Esophagus muscularis mucosa (tissue), 3 donors: Measurements from ENCODE around the gene LOXL1.

Source experiments
- POLR2A ChIP-seq: fragments of 450-650 bp; IDR thresholded peaks from one replicate; pipeline ENCODE4 v1.6.1; 2017; ENCODE audit warnings: antibody characterized with exemption, moderate library complexity, mild to moderate bottlenecking, low read depth
- TF ChIP-seq, protein P1 (sequence below), 3 experiments: fragments of 200-600 bp in 2 of 3; fragments of 450-650 bp in 1 of 3; sonication (generic) in 2 of 3; IDR thresholded peaks; one replicate each; pipeline ENCODE4 v1.5.1; 2017 to 2019; ENCODE audit warnings: antibody characterized with exemption in 3 of 3, mild to moderate bottlenecking in 2 of 3, moderate library complexity in 1 of 3

GRCh38 chr15:73989001-73989798, 62.9 kb downstream of the LOXL1 start:
- TF ChIP-seq POLR2A, result no peak
- TF ChIP-seq, protein P1, sequence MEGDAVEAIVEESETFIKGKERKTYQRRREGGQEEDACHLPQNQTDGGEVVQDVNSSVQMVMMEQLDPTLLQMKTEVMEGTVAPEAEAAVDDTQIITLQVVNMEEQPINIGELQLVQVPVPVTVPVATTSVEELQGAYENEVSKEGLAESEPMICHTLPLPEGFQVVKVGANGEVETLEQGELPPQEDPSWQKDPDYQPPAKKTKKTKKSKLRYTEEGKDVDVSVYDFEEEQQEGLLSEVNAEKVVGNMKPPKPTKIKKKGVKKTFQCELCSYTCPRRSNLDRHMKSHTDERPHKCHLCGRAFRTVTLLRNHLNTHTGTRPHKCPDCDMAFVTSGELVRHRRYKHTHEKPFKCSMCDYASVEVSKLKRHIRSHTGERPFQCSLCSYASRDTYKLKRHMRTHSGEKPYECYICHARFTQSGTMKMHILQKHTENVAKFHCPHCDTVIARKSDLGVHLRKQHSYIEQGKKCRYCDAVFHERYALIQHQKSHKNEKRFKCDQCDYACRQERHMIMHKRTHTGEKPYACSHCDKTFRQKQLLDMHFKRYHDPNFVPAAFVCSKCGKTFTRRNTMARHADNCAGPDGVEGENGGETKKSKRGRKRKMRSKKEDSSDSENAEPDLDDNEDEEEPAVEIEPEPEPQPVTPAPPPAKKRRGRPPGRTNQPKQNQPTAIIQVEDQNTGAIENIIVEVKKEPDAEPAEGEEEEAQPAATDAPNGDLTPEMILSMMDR (IDR thresholded peaks at IDR 0.05), result no peak
